Smooth muscle cell (in vitro differentiated cells): ENCODE data around the gene PGLYRP1. TPM values are rescaled to one million over a fixed set of nuclear protein-coding genes. Genes with fewer than 3 reads are reported as not detected.

Source experiments
- DNase-seq: peaks from one replicate; lab custom pipeline; 2025; ENCODE audit not compliant: unreplicated experiment; lab: John Stamatoyannopoulos, UW
- H2AFZ ChIP-seq: fragments of 200-600 bp; sonication (generic); 2 replicates; pipeline ENCODE4 v1.6.0; 2016; ENCODE audit warnings: antibody characterized with exemption, low read depth, mild to moderate bottlenecking
- H3F3A ChIP-seq: fragments of 200-600 bp; sonication (generic); 2 replicates; pipeline ENCODE4 v1.6.0; 2017; ENCODE audit warnings: antibody characterized with exemption, low read depth
- H3K27ac ChIP-seq: fragments of 200-600 bp; sonication (generic); 2 replicates; pipeline ENCODE4 v1.5.1; 2016; ENCODE audit warnings: low read depth, mild to moderate bottlenecking
- H3K27me3 ChIP-seq: fragments of 200-600 bp; sonication (generic); 2 replicates; pipeline ENCODE4 v1.6.1; 2016; ENCODE audit warnings: low read depth, mild to moderate bottlenecking
- H3K36me3 ChIP-seq: fragments of 200-600 bp; sonication (generic); 2 replicates; pipeline ENCODE4 v1.5.1; 2016; ENCODE audit warnings: low read depth
- H3K4me1 ChIP-seq: fragments of 200-600 bp; sonication (generic); 2 replicates; pipeline ENCODE4 v1.5.1; 2016; ENCODE audit warnings: low read depth
- H3K4me2 ChIP-seq: fragments of 200-600 bp; sonication (generic); 2 replicates; pipeline ENCODE4 v1.6.0; 2016; ENCODE audit warnings: mild to moderate bottlenecking
- H3K4me3 ChIP-seq: fragments of 200-600 bp; sonication (generic); 2 replicates; pipeline ENCODE4 v1.5.1; 2016; ENCODE audit warnings: mild to moderate bottlenecking
- H3K79me2 ChIP-seq: fragments of 200-600 bp; sonication (generic); 2 replicates; pipeline ENCODE4 v1.6.0; 2016; ENCODE audit warnings: low read depth, mild to moderate bottlenecking
- H3K9ac ChIP-seq: fragments of 200-600 bp; sonication (generic); 2 replicates; pipeline ENCODE4 v1.6.0; 2016; ENCODE audit warnings: low read depth
- H3K9me3 ChIP-seq: fragments of 200-600 bp; sonication (generic); replicated peaks from 2 replicates; pipeline ENCODE4 v1.5.1; 2016; ENCODE audit warnings: low read depth
- H4K20me1 ChIP-seq: fragments of 200-600 bp; sonication (generic); 2 replicates; pipeline ENCODE4 v1.6.0; 2016; ENCODE audit warnings: low read depth
- WGBS: methylation state at CpG from one replicate; pipeline ENCODE4 v1.1.7; 2016; ENCODE audit warnings: low lambda C conversion rate; 5-methylcytosine and 5-hydroxymethylcytosine counted together
- polyA plus RNA-seq: library from polyadenylated mRNA; unstranded; fragments of >200 nt; fragmentation: Nextera tagmentation; extraction: Ambion mirVana; gene quantifications from 2 replicates; pipeline ENCODE4 v1.2.1, GENCODE V29; 2016
- total RNA-seq: library from RNA; depleted of rRNA; stranded (reverse); fragments of >200 nt; gene quantifications from 2 replicates; pipeline ENCODE4 v1.2.3, GENCODE V29; 2014
- TF ChIP-seq, protein P1 (sequence below): fragments of 200-600 bp; sonication (generic); IDR thresholded peaks from 2 replicates; pipeline ENCODE4 v1.5.1; 2017; ENCODE audit warnings: borderline replicate concordance, mild to moderate bottlenecking, antibody characterized with exemption; ENCODE audit not compliant: insufficient read depth, poor library complexity, severe bottlenecking

PGLYRP1 gene
- total and polyA plus RNA-seq, 2 experiments from 2014 or later, result not detected

- H3K4me2 ChIP-seq, result no peak overlapping the region
- H4K20me1 ChIP-seq, result peaks cover 26% of the 10 kb centered on the region
- WGBS, result over 99% methylated on average over 14 of the region's 15 CpGs
- DNase-seq, result no peak
- TF ChIP-seq, protein P1, sequence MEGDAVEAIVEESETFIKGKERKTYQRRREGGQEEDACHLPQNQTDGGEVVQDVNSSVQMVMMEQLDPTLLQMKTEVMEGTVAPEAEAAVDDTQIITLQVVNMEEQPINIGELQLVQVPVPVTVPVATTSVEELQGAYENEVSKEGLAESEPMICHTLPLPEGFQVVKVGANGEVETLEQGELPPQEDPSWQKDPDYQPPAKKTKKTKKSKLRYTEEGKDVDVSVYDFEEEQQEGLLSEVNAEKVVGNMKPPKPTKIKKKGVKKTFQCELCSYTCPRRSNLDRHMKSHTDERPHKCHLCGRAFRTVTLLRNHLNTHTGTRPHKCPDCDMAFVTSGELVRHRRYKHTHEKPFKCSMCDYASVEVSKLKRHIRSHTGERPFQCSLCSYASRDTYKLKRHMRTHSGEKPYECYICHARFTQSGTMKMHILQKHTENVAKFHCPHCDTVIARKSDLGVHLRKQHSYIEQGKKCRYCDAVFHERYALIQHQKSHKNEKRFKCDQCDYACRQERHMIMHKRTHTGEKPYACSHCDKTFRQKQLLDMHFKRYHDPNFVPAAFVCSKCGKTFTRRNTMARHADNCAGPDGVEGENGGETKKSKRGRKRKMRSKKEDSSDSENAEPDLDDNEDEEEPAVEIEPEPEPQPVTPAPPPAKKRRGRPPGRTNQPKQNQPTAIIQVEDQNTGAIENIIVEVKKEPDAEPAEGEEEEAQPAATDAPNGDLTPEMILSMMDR, result no peak
- H3K9ac ChIP-seq, result no peak overlapping the region
- H3K4me3 ChIP-seq, result no peak overlapping the region
- H3K4me1 ChIP-seq, result peaks cover 4% of the 10 kb centered on the region
- no peak overlapping the region for H2AFZ ChIP-seq
- H3K27ac ChIP-seq, result no peak overlapping the region
- H3K79me2 ChIP-seq, result no peaks in the 10 kb centered on the region
- H3K9me3 ChIP-seq, result no peaks in the 10 kb centered on the region
- no peaks in the 10 kb centered on the region for H3F3A ChIP-seq
- peaks cover 35% of the 10 kb centered on the region for H3K27me3 ChIP-seq
- H3K36me3 ChIP-seq, result no peaks in the 10 kb centered on the region
These were observed 4.8 kb downstream of the PGLYRP1 start for GRCh38 chr19:46017874-46018675.

GRCh38 chr19:46017095-46017429 is 5.8 kb downstream of the PGLYRP1 start:
- H4K20me1 ChIP-seq, result peaks cover 26% of the 10 kb centered on the region

GRCh38 chr19:46016426-46017094 is 6.3 kb downstream of the PGLYRP1 start:
- WGBS, result 3% methylated on average over 46 of the region's 48 CpGs
- H3K9ac ChIP-seq, result no peak overlapping the region
- no peaks in the 10 kb centered on the region for H3K36me3 ChIP-seq

More at GRCh38 chr19:46017095-46017429, 5.8 kb downstream of the PGLYRP1 start:
- Histone ChIP-seq H3K9me3 (no peaks in the 10 kb centered on the region), H3K9ac (no peak overlapping the region), H3K79me2 (no peaks in the 10 kb centered on the region), H3K4me3 (no peak overlapping the region), H3K27me3 (peaks cover 37% of the 10 kb centered on the region), H3K4me2 (no peak overlapping the region), H3K4me1 (peaks cover 4% of the 10 kb centered on the region), H3K36me3 (no peaks in the 10 kb centered on the region), H3F3A (no peaks in the 10 kb centered on the region), H3K27ac (no peak overlapping the region), H2AFZ (no peak overlapping the region)
- TF ChIP-seq, protein P1, result no peak
- DNase-seq, result no peak
- WGBS, result 72% methylated on average over 7 of the region's 7 CpGs

More at GRCh38 chr19:46016426-46017094, 6.3 kb downstream of the PGLYRP1 start:
- H3K4me1 ChIP-seq, result peaks cover 4% of the 10 kb centered on the region
- H3K9me3 ChIP-seq, result no peaks in the 10 kb centered on the region
- peak overlapping the region; percentile 51 for H2AFZ ChIP-seq
- H3K4me3 ChIP-seq, result peak overlapping the region; percentile 55
- no peaks in the 10 kb centered on the region for H3K79me2 ChIP-seq
- no peak overlapping the region for H3K27ac ChIP-seq
- peaks cover 37% of the 10 kb centered on the region for H3K27me3 ChIP-seq
- H3K4me2 ChIP-seq, result peak overlapping the region; percentile 95
- TF ChIP-seq, protein P1, result peak; percentile 87
- H4K20me1 ChIP-seq, result peaks cover 26% of the 10 kb centered on the region
- no peaks in the 10 kb centered on the region for H3F3A ChIP-seq
- peak; percentile 60 for DNase-seq
